Activated naive CD8-positive, alpha-beta T cell treated with anti-CD3 and anti-CD28 coated beads, Interleukin-2, amount 50 U/mL, for 24 hours (primary cell): Measurements from ENCODE around the gene GPR25.

Experiments used
- ATAC-seq: fragments of 150-1000 bp; cut with Tn5 transposase; one replicate; pipeline ENCODE4 v1.10.0; 2021
- DNase-seq: peaks from one replicate; pipeline ENCODE4 v3.0.0; 2021
- H3K27ac Mint-ChIP-seq: one replicate; pipeline ENCODE4 v1.8.0; 2021; ENCODE audit warnings: mild to moderate bottlenecking, mixed read lengths
- H3K27me3 Mint-ChIP-seq: one replicate; pipeline ENCODE4 v1.8.0; 2021; ENCODE audit warnings: mixed read lengths
- H3K36me3 Mint-ChIP-seq: one replicate; pipeline ENCODE4 v1.8.0; 2021; ENCODE audit warnings: low read depth, mixed read lengths
- H3K4me1 Mint-ChIP-seq: one replicate; pipeline ENCODE4 v1.8.0; 2021; ENCODE audit warnings: mixed read lengths
- H3K4me3 Mint-ChIP-seq: one replicate; pipeline ENCODE4 v1.8.0; 2021; ENCODE audit warnings: mild to moderate bottlenecking, moderate library complexity, mixed read lengths
- H3K9me3 Mint-ChIP-seq: one replicate; pipeline ENCODE4 v1.8.0; 2021; ENCODE audit warnings: mixed read lengths

GPR25 gene

GRCh38 chr1:200895443-200895789, 22.6 kb downstream of the GPR25 start:
- H3K4me1 Mint-ChIP-seq, result peaks cover 17% of the 10 kb centered on the region
- DNase-seq (no peak), ATAC-seq (no peak)
- H3K36me3 Mint-ChIP-seq, result no peaks in the 10 kb centered on the region
- no peak overlapping the region for H3K4me3 Mint-ChIP-seq
- H3K27me3 Mint-ChIP-seq, result peaks cover 45% of the 10 kb centered on the region
- no peak overlapping the region for H3K27ac Mint-ChIP-seq
- no peaks in the 10 kb centered on the region for H3K9me3 Mint-ChIP-seq

GRCh38 chr1:200895801-200896530, 23.2 kb downstream of the GPR25 start:
- ATAC-seq (no peak), DNase-seq (no peak)
- peaks cover 12% of the 10 kb centered on the region for H3K4me1 Mint-ChIP-seq
- peaks cover 41% of the 10 kb centered on the region for H3K27me3 Mint-ChIP-seq
- H3K36me3 Mint-ChIP-seq, result no peaks in the 10 kb centered on the region
- no peaks in the 10 kb centered on the region for H3K9me3 Mint-ChIP-seq
- H3K27ac Mint-ChIP-seq, result no peak overlapping the region
- H3K4me3 Mint-ChIP-seq, result no peak overlapping the region

GRCh38 chr1:200896531-200897196, 23.9 kb downstream of the GPR25 start:
- Mint-ChIP-seq H3K4me3 (no peak overlapping the region), H3K4me1 (peaks cover 9% of the 10 kb centered on the region), H3K27ac (no peak overlapping the region), H3K9me3 (no peaks in the 10 kb centered on the region), H3K36me3 (no peaks in the 10 kb centered on the region), H3K27me3 (peaks cover 39% of the 10 kb centered on the region)
- ATAC-seq (no peak), DNase-seq (no peak)

- ATAC-seq, result no peak
- peaks cover 36% of the 10 kb centered on the region for H3K27me3 Mint-ChIP-seq
- no peak overlapping the region for H3K27ac Mint-ChIP-seq
- no peaks in the 10 kb centered on the region for H3K36me3 Mint-ChIP-seq
- peaks cover 3% of the 10 kb centered on the region for H3K4me1 Mint-ChIP-seq
- no peak overlapping the region for H3K4me3 Mint-ChIP-seq
- H3K9me3 Mint-ChIP-seq, result no peaks in the 10 kb centered on the region
- DNase-seq, result no peak
Observed at GRCh38 chr1:200897259-200897658, 24.5 kb downstream of the GPR25 start.

- ATAC-seq (no peak), DNase-seq (no peak)
- Mint-ChIP-seq H3K27me3 (peaks cover 25% of the 10 kb centered on the region), H3K36me3 (no peaks in the 10 kb centered on the region), H3K27ac (no peak overlapping the region), H3K4me3 (no peak overlapping the region), H3K9me3 (no peaks in the 10 kb centered on the region), H3K4me1 (no peaks in the 10 kb centered on the region)
Observed at GRCh38 chr1:200899015-200899386, 26.2 kb downstream of the GPR25 start.

- Mint-ChIP-seq H3K27me3 (peaks cover 27% of the 10 kb centered on the region), H3K4me1 (no peaks in the 10 kb centered on the region), H3K4me3 (no peak overlapping the region), H3K36me3 (no peaks in the 10 kb centered on the region), H3K9me3 (no peaks in the 10 kb centered on the region), H3K27ac (no peak overlapping the region)
- DNase-seq (no peak), ATAC-seq (no peak)
Observed at GRCh38 chr1:200899451-200899915, 26.7 kb downstream of the GPR25 start.

- Mint-ChIP-seq H3K27me3 (peaks cover 29% of the 10 kb centered on the region), H3K27ac (no peak overlapping the region), H3K36me3 (no peaks in the 10 kb centered on the region), H3K4me1 (peaks cover 5% of the 10 kb centered on the region), H3K9me3 (no peaks in the 10 kb centered on the region), H3K4me3 (no peak overlapping the region)
- ATAC-seq (no peak), DNase-seq (no peak)
Observed at GRCh38 chr1:200899954-200900867, 27.4 kb downstream of the GPR25 start.

GRCh38 chr1:200900877-200901276, 28.1 kb downstream of the GPR25 start:
- ATAC-seq, result no peak
- H3K27ac Mint-ChIP-seq, result no peak overlapping the region
- peaks cover 29% of the 10 kb centered on the region for H3K27me3 Mint-ChIP-seq
- H3K4me3 Mint-ChIP-seq, result no peak overlapping the region
- H3K36me3 Mint-ChIP-seq, result no peaks in the 10 kb centered on the region
- H3K9me3 Mint-ChIP-seq, result no peaks in the 10 kb centered on the region
- H3K4me1 Mint-ChIP-seq, result peaks cover 12% of the 10 kb centered on the region
- no peak for DNase-seq

GRCh38 chr1:200901350-200901749, 28.6 kb downstream of the GPR25 start:
- no peaks in the 10 kb centered on the region for H3K9me3 Mint-ChIP-seq
- peaks cover 29% of the 10 kb centered on the region for H3K27me3 Mint-ChIP-seq
- H3K4me1 Mint-ChIP-seq, result peaks cover 16% of the 10 kb centered on the region
- DNase-seq (no peak), ATAC-seq (no peak)
- no peak overlapping the region for H3K27ac Mint-ChIP-seq
- H3K4me3 Mint-ChIP-seq, result no peak overlapping the region
- H3K36me3 Mint-ChIP-seq, result no peaks in the 10 kb centered on the region

GRCh38 chr1:200901796-200902444, 29.1 kb downstream of the GPR25 start:
- Mint-ChIP-seq H3K27ac (no peak overlapping the region), H3K4me3 (no peak overlapping the region), H3K36me3 (no peaks in the 10 kb centered on the region), H3K27me3 (peaks cover 33% of the 10 kb centered on the region), H3K9me3 (no peaks in the 10 kb centered on the region), H3K4me1 (peaks cover 20% of the 10 kb centered on the region)
- DNase-seq, result no peak
- no peak for ATAC-seq

- Mint-ChIP-seq H3K27ac (no peak overlapping the region), H3K9me3 (no peaks in the 10 kb centered on the region), H3K4me1 (peaks cover 21% of the 10 kb centered on the region), H3K27me3 (peaks cover 35% of the 10 kb centered on the region), H3K36me3 (no peaks in the 10 kb centered on the region), H3K4me3 (no peak overlapping the region)
- DNase-seq (no peak), ATAC-seq (no peak)
Observed at GRCh38 chr1:200903793-200904192, 31.0 kb downstream of the GPR25 start.

- DNase-seq (no peak), ATAC-seq (no peak)
- peaks cover 21% of the 10 kb centered on the region for H3K4me1 Mint-ChIP-seq
- no peaks in the 10 kb centered on the region for H3K36me3 Mint-ChIP-seq
- no peak overlapping the region for H3K4me3 Mint-ChIP-seq
- H3K9me3 Mint-ChIP-seq, result no peaks in the 10 kb centered on the region
- H3K27me3 Mint-ChIP-seq, result peaks cover 33% of the 10 kb centered on the region
- no peak overlapping the region for H3K27ac Mint-ChIP-seq
Observed at GRCh38 chr1:200904772-200905171, 32.0 kb downstream of the GPR25 start.

- DNase-seq (peak; percentile 22), ATAC-seq (peak; percentile 99)
- Mint-ChIP-seq H3K27me3 (peaks cover 35% of the 10 kb centered on the region), H3K27ac (no peak overlapping the region), H3K4me1 (peaks cover 21% of the 10 kb centered on the region), H3K4me3 (no peak overlapping the region), H3K36me3 (no peaks in the 10 kb centered on the region), H3K9me3 (no peaks in the 10 kb centered on the region)
Observed at GRCh38 chr1:200905411-200906052, 32.8 kb downstream of the GPR25 start.

GRCh38 chr1:200906491-200906890, 33.7 kb downstream of the GPR25 start:
- Mint-ChIP-seq H3K4me3 (no peak overlapping the region), H3K27me3 (peaks cover 36% of the 10 kb centered on the region), H3K27ac (no peak overlapping the region), H3K9me3 (no peaks in the 10 kb centered on the region), H3K36me3 (no peaks in the 10 kb centered on the region), H3K4me1 (peaks cover 21% of the 10 kb centered on the region)
- DNase-seq (no peak), ATAC-seq (no peak)
